Breast epithelium (tissue), 4 donors: ENCODE data around the gene SPNS2. TPM values are rescaled to one million over a fixed set of nuclear protein-coding genes. Genes with fewer than 3 reads are reported as not detected.
A peak's percentile ranks its signal among the peaks of the same experiment; 100 is the strongest.

Experiments
- DNase-seq, 2 donors: peaks; one replicate each; pipeline ENCODE4 v3.0.0-alpha.2; 2019; ENCODE audit warnings: low spot score in 2 of 2
- H3K27ac ChIP-seq, 2 donors: fragments of 200-600 bp; sonication (generic) in 1 of 2; one replicate each; pipeline ENCODE4 v1.5.1; 2016 to 2019; ENCODE audit warnings: mild to moderate bottlenecking in 1 of 2
- H3K27me3 ChIP-seq, 2 donors: fragments of 200-600 bp; sonication (generic) in 1 of 2; one replicate each; pipeline versions ENCODE4 v1.5.1 to v1.6.0; 2017 to 2019; ENCODE audit warnings: control low read depth in 1 of 2, mild to moderate bottlenecking in 1 of 2
- H3K36me3 ChIP-seq: fragments of 200-600 bp; one replicate; pipeline ENCODE4 v1.5.1; 2019
- H3K4me1 ChIP-seq, 2 donors: fragments of 200-600 bp; sonication (generic); one replicate each; pipeline ENCODE4 v1.5.1; 2016 to 2019; ENCODE audit warnings: control low read depth in 1 of 2
- H3K4me3 ChIP-seq, 3 donors: fragments of 200-600 bp; sonication (generic); 1 replicate in 2 of 3; 2 replicates in 1 of 3; pipeline ENCODE4 v1.5.1; 2016 to 2019; ENCODE audit warnings: mild to moderate bottlenecking in 3 of 3, moderate library complexity in 2 of 3
- H3K9me3 ChIP-seq, 2 donors: fragments of 200-600 bp; sonication (generic) in 1 of 2; one replicate each; pipeline ENCODE4 v1.5.1; 2016 to 2019; ENCODE audit warnings: control low read depth in 1 of 2
- CTCF ChIP-seq, 3 donors: fragments of 450-650 bp; IDR thresholded peaks; one replicate each; pipeline ENCODE4 v1.5.1; 2016 to 2017; ENCODE audit warnings: antibody characterized with exemption in 3 of 3, mild to moderate bottlenecking in 3 of 3, moderate library complexity in 3 of 3
- POLR2A ChIP-seq: fragments of 450-650 bp; IDR thresholded peaks from one replicate; pipeline ENCODE4 v1.6.1; 2016; ENCODE audit warnings: antibody characterized with exemption, mild to moderate bottlenecking, moderate library complexity
- POLR2AphosphoS5 ChIP-seq, 3 donors: sonication (generic); formaldehyde crosslinking; IDR thresholded peaks; one replicate each; pipeline ENCODE4 v1.6.1; 2017; ENCODE audit warnings: antibody characterized with exemption in 3 of 3
- intact Hi-C: fragments of 100-400 bp; cut with DNase I; formaldehyde crosslinking; loops from one replicate; pipeline ENCODE4 v1.15.1; 2023; ENCODE audit warnings: low total_unique reads
- total RNA-seq, 3 donors: library from RNA; depleted of rRNA; stranded (reverse); fragments of >200 nt; gene quantifications; one replicate each; pipeline ENCODE4 v1.1.0, GENCODE V29; 2016

The SPNS2 gene
- total RNA-seq, result 10 to 100 TPM in 2 of 3 donors, 1 to 10 TPM in 1; 5.3 to 14.1 (median 11.5) TPM

GRCh38 chr17:4498461-4499397 is at the start of gene SPNS2:
Gene SPNS2, plus strand, starts transcription at chr17:4498881. Its CDS starts 167 bp downstream, at chr17:4499048.
- intact Hi-C loops, result no loop called here

GRCh38 chr17:4449736-4450135 is 48.9 kb upstream of the SPNS2 start:
- no peaks in the 10 kb centered on the region for H3K36me3 ChIP-seq
- H3K4me3 ChIP-seq, result no peak overlapping the region
- intact Hi-C loops, result no loop called here
- no peaks in the 10 kb centered on the region for H3K27me3 ChIP-seq
- TF ChIP-seq POLR2AphosphoS5 (IDR thresholded peaks at IDR 0.05) (no peak), POLR2A (no peak), CTCF (IDR thresholded peaks at IDR 0.05) (no peak)
- H3K27ac ChIP-seq, result no peak overlapping the region
- H3K9me3 ChIP-seq, result no peaks in the 10 kb centered on the region
- DNase-seq, result no peak
- no peaks in the 10 kb centered on the region for H3K4me1 ChIP-seq

More at GRCh38 chr17:4498461-4499397, at the start of gene SPNS2:
- TF ChIP-seq CTCF (IDR thresholded peaks at IDR 0.05), result no peak
- no peak for TF ChIP-seq POLR2A
- TF ChIP-seq POLR2AphosphoS5 (IDR thresholded peaks at IDR 0.05), result no peak
- no peaks in the 10 kb centered on the region for H3K9me3 ChIP-seq
- peaks cover 11 to 28% of the 10 kb centered on the region in 2 donors for H3K27me3 ChIP-seq
- peaks cover 0 to 6% of the 10 kb centered on the region in 2 donors for H3K4me1 ChIP-seq
- peak within 1 kb of the TSS; percentile 10 to 35 for H3K27ac ChIP-seq
- H3K4me3 ChIP-seq, result peak within 1 kb of the TSS; percentile 48 to 62 (median 50)
- DNase-seq, result no peak
- H3K36me3 ChIP-seq, result no peaks in the 10 kb centered on the region

GRCh38 chr17:4450710-4451316 is 47.9 kb upstream of the SPNS2 start:
- Histone ChIP-seq H3K4me3 (no peak overlapping the region), H3K9me3 (no peaks in the 10 kb centered on the region), H3K27me3 (no peaks in the 10 kb centered on the region), H3K27ac (no peak overlapping the region), H3K36me3 (no peaks in the 10 kb centered on the region), H3K4me1 (no peaks in the 10 kb centered on the region)
- intact Hi-C loops, result no loop called here
- no peak for TF ChIP-seq POLR2AphosphoS5 (IDR thresholded peaks at IDR 0.05)
- no peak for TF ChIP-seq CTCF (IDR thresholded peaks at IDR 0.05)
- no peak for TF ChIP-seq POLR2A
- DNase-seq, result no peak

GRCh38 chr17:4453812-4454591 is 44.7 kb upstream of the SPNS2 start:
- no peak overlapping the region for H3K27ac ChIP-seq
- no peak for TF ChIP-seq POLR2AphosphoS5 (IDR thresholded peaks at IDR 0.05)
- TF ChIP-seq CTCF (IDR thresholded peaks at IDR 0.05), result no peak
- TF ChIP-seq POLR2A, result no peak
- H3K36me3 ChIP-seq, result no peaks in the 10 kb centered on the region
- DNase-seq, result no peak
- intact Hi-C loops, result no loop called here
- no peaks in the 10 kb centered on the region for H3K27me3 ChIP-seq
- H3K4me3 ChIP-seq, result no peak overlapping the region
- no peaks in the 10 kb centered on the region for H3K4me1 ChIP-seq
- H3K9me3 ChIP-seq, result no peaks in the 10 kb centered on the region
